AG04450 (cell line): ENCODE results near the gene ZDHHC11. TPM values are rescaled to one million over a fixed set of nuclear protein-coding genes. Genes with fewer than 3 reads are reported as not detected.
"Not testable (repeated sequence)": the region's sequence is repeated elsewhere in the genome, so short reads cannot be mapped to it uniquely, and the experiment has no call there.

ENCODE experiments used
- CTCF ChIA-PET: fragments of 300-600, 350-600 bp; formaldehyde crosslinking; extraction: SDS; loops from one replicate; lab custom pipeline; 2022; ENCODE audit warnings: antibody characterized with exemption, inconsistent platforms; lab: Charles Lee
- POLR2A ChIA-PET: fragments of 350-600 bp; formaldehyde crosslinking; extraction: SDS; loops from one replicate; lab custom pipeline; 2021; ENCODE audit warnings: antibody characterized with exemption, inconsistent platforms; lab: Yijun Ruan, JAX
- DNase-seq: peaks from one replicate; pipeline ENCODE4 v3.0.0-alpha.2; 2011; ENCODE audit warnings: low read depth, low spot score
- H3K27ac ChIP-seq: one replicate; pipeline ENCODE4 v1.5.1; 2012; ENCODE audit warnings: low read depth, low read length, control low read depth
- H3K27me3 ChIP-seq: one replicate; pipeline ENCODE4 v1.6.0; 2012; ENCODE audit warnings: low read length; ENCODE audit not compliant: control insufficient read depth, insufficient read depth
- H3K4me3 ChIP-seq: 2 replicates; pipeline ENCODE4 v1.5.1; 2011; ENCODE audit warnings: mild to moderate bottlenecking, low read depth, low read length, control low read depth
- H3K9me3 ChIP-seq: 2 replicates; pipeline ENCODE4 v1.5.1; 2012; ENCODE audit warnings: low read length; ENCODE audit not compliant: control insufficient read depth, insufficient read depth
- CTCF ChIP-seq: IDR thresholded peaks from 2 replicates; pipeline ENCODE4 v1.5.1; 2011; ENCODE audit warnings: low read depth, low read length, control low read depth, inconsistent platforms
- polyA plus RNA-seq: library from polyadenylated mRNA; depleted of rRNA; stranded (reverse); fragments of >200 nt; gene quantifications from 2 replicates; pipeline ENCODE4 v1.2.3, GENCODE V29; 2011

ZDHHC11 gene
- polyA plus RNA-seq, 1 experiment, result 0.26 TPM

GRCh38 chr5:880816-881550 is 30.2 kb upstream of the ZDHHC11 start:
- ChIA-PET POLR2A (no interaction called here), CTCF (no interaction called here)
- Histone ChIP-seq H3K9me3 (peaks cover 13% of the 10 kb centered on the region; the same call in 1 of the 2 replicates), H3K27ac (no peak overlapping the region), H3K4me3 (no peak overlapping the region), H3K27me3 (no peaks in the 10 kb centered on the region)
- no peak for DNase-seq
- TF ChIP-seq CTCF, result no peak

- CTCF ChIA-PET, DNase-seq, H3K27me3 ChIP-seq, POLR2A ChIA-PET, H3K27ac ChIP-seq, H3K4me3 ChIP-seq: not testable (repeated sequence)
- peaks cover 10% of the 10 kb centered on the region; the same call in 1 of the 2 replicates for H3K9me3 ChIP-seq
Measured at GRCh38 chr5:878677-879076, 27.9 kb upstream of the ZDHHC11 start.

- CTCF ChIA-PET, result no interaction called here
Measured at GRCh38 chr5:878125-878524, 27.3 kb upstream of the ZDHHC11 start.

GRCh38 chr5:876398-877365 is 25.9 kb upstream of the ZDHHC11 start:
- POLR2A ChIA-PET, result no interaction called here
- no peaks in the 10 kb centered on the region for H3K27me3 ChIP-seq
- TF ChIP-seq CTCF, result no peak
- no peak for DNase-seq
- H3K4me3 ChIP-seq, result no peak overlapping the region
- CTCF ChIA-PET, result no interaction called here
- H3K27ac ChIP-seq, result no peak overlapping the region
- H3K9me3 ChIP-seq, result no peaks in the 10 kb centered on the region; the same call in 1 of the 2 replicates

More at GRCh38 chr5:878125-878524, 27.3 kb upstream of the ZDHHC11 start:
- TF ChIP-seq CTCF, result no peak
- Histone ChIP-seq H3K4me3 (no peak overlapping the region), H3K27me3 (no peaks in the 10 kb centered on the region), H3K9me3 (peaks cover 7% of the 10 kb centered on the region; the same call in 1 of the 2 replicates), H3K27ac (no peak overlapping the region)
- POLR2A ChIA-PET, result no interaction called here
- DNase-seq, result no peak

- Histone ChIP-seq H3K27me3 (no peaks in the 10 kb centered on the region), H3K27ac (no peak overlapping the region), H3K9me3 (no peaks in the 10 kb centered on the region; the same call in 1 of the 2 replicates), H3K4me3 (no peak overlapping the region)
- DNase-seq, result no peak
- CTCF ChIA-PET, result no interaction called here
- POLR2A ChIA-PET, result no interaction called here
- no peak for TF ChIP-seq CTCF
Measured at GRCh38 chr5:875931-876330, 25.1 kb upstream of the ZDHHC11 start.
